ENCODE results near the gene CNTNAP2.

The CNTNAP2 gene

GRCh38 chr7:148383651-148384050 is 2267.1 kb downstream of the CNTNAP2 start:
- POLR2A ChIA-PET = no interaction called here
- Histone ChIP-seq H3K4me3 (ENCODE audit: low read depth, low read length) (no peak overlapping the region), H3K9me3 (ENCODE audit: control insufficient read depth, insufficient read depth, low read depth, low read length) (no peaks in the 10 kb centered on the region), H3K27ac (ENCODE audit: extremely low read depth, low read depth, low read length) (no peak overlapping the region), H3K4me1 (ENCODE audit: control insufficient read depth, insufficient read depth, low read length) (no peaks in the 10 kb centered on the region), H3K36me3 (ENCODE audit: control insufficient read depth in 2 of 2, insufficient read depth in 1 of 2, low read length in 2 of 2) (peaks cover 0 to 15% of the 10 kb centered on the region in 2 experiments; a peak in 2 of 3 replicates)
- CTCF ChIA-PET = interaction anchor here (0.7 kb wide), 1 partner anchor 739 kb away, joined by 3 read pairs; no protein-coding TSS in a partner anchor
- TF ChIP-seq ZNF221 (tag by site-specific recombination; IDR thresholded peaks at IDR 0.05; ENCODE audit: borderline replicate concordance) (no peak), ZNF610 (tag by site-specific recombination; IDR thresholded peaks at IDR 0.05; ENCODE audit: borderline replicate concordance) (no peak), ZNF426 (tag by site-specific recombination; IDR thresholded peaks at IDR 0.05) (no peak), ZNF324 (tag by site-specific recombination; IDR thresholded peaks at IDR 0.05) (no peak), ZNF707 (tag by site-specific recombination; IDR thresholded peaks at IDR 0.05) (no peak), ZNF521 (tag by site-specific recombination; IDR thresholded peaks at IDR 0.05) (no peak), ZNF585B (tag by site-specific recombination; IDR thresholded peaks at IDR 0.05) (no peak), ZNF416 (tag by site-specific recombination; IDR thresholded peaks at IDR 0.05) (no peak), ZNF292 (tag by site-specific recombination; IDR thresholded peaks at IDR 0.05; ENCODE audit: borderline replicate concordance, low read depth) (no peak), ZNF555 (tag by site-specific recombination; conservative IDR thresholded peaks at IDR 0.05) (no peak), ZNF561 (tag by site-specific recombination; IDR thresholded peaks at IDR 0.05; ENCODE audit: borderline replicate concordance) (no peak), GLI2 (tag by site-specific recombination; IDR thresholded peaks at IDR 0.05; ENCODE audit: borderline replicate concordance, low read depth) (no peak), ZNF510 (tag by site-specific recombination; IDR thresholded peaks at IDR 0.05; ENCODE audit: insufficient replicate concordance) (no peak), ZNF488 (tag by site-specific recombination; IDR thresholded peaks at IDR 0.05) (no peak), BCL11B (tag by site-specific recombination; IDR thresholded peaks at IDR 0.05; ENCODE audit: low read depth) (no peak), MZF1 (tag by site-specific recombination; IDR thresholded peaks at IDR 0.05; ENCODE audit: borderline replicate concordance) (no peak), ZNF133 (tag by site-specific recombination; IDR thresholded peaks at IDR 0.05) (no peak), ZFP41 (tag by site-specific recombination; IDR thresholded peaks at IDR 0.05; ENCODE audit: borderline replicate concordance) (no peak)
- TF ChIP-seq, protein P1, sequence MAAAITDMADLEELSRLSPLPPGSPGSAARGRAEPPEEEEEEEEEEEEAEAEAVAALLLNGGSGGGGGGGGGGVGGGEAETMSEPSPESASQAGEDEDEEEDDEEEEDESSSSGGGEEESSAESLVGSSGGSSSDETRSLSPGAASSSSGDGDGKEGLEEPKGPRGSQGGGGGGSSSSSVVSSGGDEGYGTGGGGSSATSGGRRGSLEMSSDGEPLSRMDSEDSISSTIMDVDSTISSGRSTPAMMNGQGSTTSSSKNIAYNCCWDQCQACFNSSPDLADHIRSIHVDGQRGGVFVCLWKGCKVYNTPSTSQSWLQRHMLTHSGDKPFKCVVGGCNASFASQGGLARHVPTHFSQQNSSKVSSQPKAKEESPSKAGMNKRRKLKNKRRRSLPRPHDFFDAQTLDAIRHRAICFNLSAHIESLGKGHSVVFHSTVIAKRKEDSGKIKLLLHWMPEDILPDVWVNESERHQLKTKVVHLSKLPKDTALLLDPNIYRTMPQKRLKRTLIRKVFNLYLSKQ (tag by site-specific recombination; IDR thresholded peaks at IDR 0.05; ENCODE audit: borderline replicate concordance) = no peak
- TF ChIP-seq, protein P2, sequence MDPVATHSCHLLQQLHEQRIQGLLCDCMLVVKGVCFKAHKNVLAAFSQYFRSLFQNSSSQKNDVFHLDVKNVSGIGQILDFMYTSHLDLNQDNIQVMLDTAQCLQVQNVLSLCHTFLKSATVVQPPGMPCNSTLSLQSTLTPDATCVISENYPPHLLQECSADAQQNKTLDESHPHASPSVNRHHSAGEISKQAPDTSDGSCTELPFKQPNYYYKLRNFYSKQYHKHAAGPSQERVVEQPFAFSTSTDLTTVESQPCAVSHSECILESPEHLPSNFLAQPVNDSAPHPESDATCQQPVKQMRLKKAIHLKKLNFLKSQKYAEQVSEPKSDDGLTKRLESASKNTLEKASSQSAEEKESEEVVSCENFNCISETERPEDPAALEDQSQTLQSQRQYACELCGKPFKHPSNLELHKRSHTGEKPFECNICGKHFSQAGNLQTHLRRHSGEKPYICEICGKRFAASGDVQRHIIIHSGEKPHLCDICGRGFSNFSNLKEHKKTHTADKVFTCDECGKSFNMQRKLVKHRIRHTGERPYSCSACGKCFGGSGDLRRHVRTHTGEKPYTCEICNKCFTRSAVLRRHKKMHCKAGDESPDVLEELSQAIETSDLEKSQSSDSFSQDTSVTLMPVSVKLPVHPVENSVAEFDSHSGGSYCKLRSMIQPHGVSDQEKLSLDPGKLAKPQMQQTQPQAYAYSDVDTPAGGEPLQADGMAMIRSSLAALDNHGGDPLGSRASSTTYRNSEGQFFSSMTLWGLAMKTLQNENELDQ (tag by site-specific recombination; IDR thresholded peaks at IDR 0.05; ENCODE audit: low read depth) = no peak

DNA sequence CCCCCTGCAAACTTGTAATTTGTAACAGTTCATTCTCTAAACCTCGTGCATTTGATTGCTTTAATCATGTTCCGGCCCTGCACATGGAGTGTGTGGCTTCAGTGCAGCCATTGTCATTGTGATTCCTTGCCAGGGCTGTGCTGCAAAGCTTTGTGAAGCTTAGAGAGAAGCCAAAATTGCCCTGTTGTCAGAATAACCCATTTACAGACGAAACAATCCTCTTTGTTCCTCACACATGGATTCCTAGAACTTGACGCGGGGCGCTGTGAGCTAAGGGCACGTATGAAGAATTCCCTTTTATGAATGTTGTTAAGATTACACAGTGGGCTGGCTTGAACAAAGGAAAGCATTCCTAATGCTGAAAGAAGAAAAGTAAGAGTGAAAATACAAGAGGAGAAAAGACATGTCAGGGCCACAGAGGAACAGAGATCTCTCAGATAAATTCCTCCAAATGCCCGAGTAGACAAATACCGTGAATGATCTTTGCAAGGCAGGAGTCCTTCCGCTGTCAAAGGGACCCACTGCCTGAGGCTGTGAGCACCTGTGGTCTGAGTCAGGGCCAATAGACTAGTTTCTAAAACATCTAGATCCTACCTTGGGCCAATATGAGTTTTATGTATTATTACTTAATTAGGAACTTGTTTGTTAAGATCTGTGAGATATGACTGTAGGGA is 2268.5 kb downstream of the CNTNAP2 start:
- H3K27ac ChIP-seq (ENCODE audit: extremely low read depth, low read depth, low read length) = no peak overlapping the region
- H3K4me1 ChIP-seq (ENCODE audit: control insufficient read depth, insufficient read depth, low read length) = no peaks in the 10 kb centered on the region
- H3K4me3 ChIP-seq (ENCODE audit: low read depth, low read length) = no peak overlapping the region
- no peaks in the 10 kb centered on the region for H3K9me3 ChIP-seq (ENCODE audit: control insufficient read depth, insufficient read depth, low read depth, low read length)
- peaks cover 0 to 15% of the 10 kb centered on the region in 2 experiments; a peak in 2 of 3 replicates for H3K36me3 ChIP-seq (ENCODE audit: control insufficient read depth in 2 of 2, insufficient read depth in 1 of 2, low read length in 2 of 2)
- POLR2A ChIA-PET = no interaction called here
- CTCF ChIA-PET = no interaction called here
- TF ChIP-seq ZNF19 (tag by site-specific recombination; IDR thresholded peaks at IDR 0.05; ENCODE audit: low read depth) = no peak
- TF ChIP-seq TSHZ1 (tag by site-specific recombination; IDR thresholded peaks at IDR 0.05; ENCODE audit: borderline replicate concordance) = no peak
- TF ChIP-seq REST (tag by site-specific recombination; IDR thresholded peaks at IDR 0.05) = no peak
